Fibroblast of lung (primary cell): ENCODE results near the gene NR0B2. TPM values are rescaled to one million over a fixed set of nuclear protein-coding genes. Genes with fewer than 3 reads are reported as not detected.
"Not testable (repeated sequence)": the region's sequence is repeated elsewhere in the genome, so short reads cannot be mapped to it uniquely, and the experiment has no call there.

Experiments
- DNase-seq, 2 donors: peaks; one replicate each; pipeline versions ENCODE4 v3.0.0 to v3.0.0-alpha.2; 2010; ENCODE audit warnings: low read depth in 2 of 2
- H2AFZ ChIP-seq: 2 replicates; pipeline ENCODE4 v1.5.1; 2012; ENCODE audit warnings: low read length, control low read depth, inconsistent platforms
- H3K27ac ChIP-seq: 2 replicates; pipeline ENCODE4 v1.5.1; 2011; ENCODE audit warnings: low read length, control low read depth; ENCODE audit not compliant: insufficient read depth
- H3K27me3 ChIP-seq: 2 replicates; pipeline ENCODE4 v1.5.1; 2011; ENCODE audit warnings: mild to moderate bottlenecking, low read length; ENCODE audit not compliant: control insufficient read depth, insufficient read depth
- H3K36me3 ChIP-seq: 2 replicates; pipeline ENCODE4 v1.5.1; 2011; ENCODE audit warnings: low read length; ENCODE audit not compliant: control insufficient read depth, insufficient read depth
- H3K4me1 ChIP-seq: 2 replicates; pipeline ENCODE4 v1.5.1; 2011; ENCODE audit warnings: low read length; ENCODE audit not compliant: control insufficient read depth, insufficient read depth; ENCODE audit errors: extremely low read depth
- H3K4me2 ChIP-seq: 2 replicates; pipeline ENCODE4 v1.5.1; 2011; ENCODE audit warnings: low read length, control low read depth; ENCODE audit not compliant: insufficient read depth; ENCODE audit errors: extremely low read depth
- H3K4me3 ChIP-seq, 4 experiments: fragments of 200-600 bp in 1 of 4; sonication (generic) in 1 of 4; replicated peaks in 1 of 4; 2 replicates each; pipeline ENCODE4 v1.5.1; 2011 to 2016; ENCODE audit warnings: low read length in 4 of 4, low read depth in 3 of 4, mild to moderate bottlenecking in 3 of 4, control low read depth in 2 of 4, inconsistent platforms in 1 of 4, mixed read lengths in 1 of 4; ENCODE audit not compliant: insufficient read depth in 1 of 4; ENCODE audit errors: control extremely low read depth in 1 of 4
- H3K79me2 ChIP-seq: 2 replicates; pipeline ENCODE4 v1.5.1; 2012; ENCODE audit warnings: mild to moderate bottlenecking, low read length, inconsistent platforms; ENCODE audit not compliant: control insufficient read depth, insufficient read depth
- H3K9ac ChIP-seq: 2 replicates; pipeline ENCODE4 v1.5.1; 2011; ENCODE audit warnings: mild to moderate bottlenecking, low read length, control low read depth; ENCODE audit not compliant: insufficient read depth
- H3K9me3 ChIP-seq: 2 replicates; pipeline ENCODE4 v1.5.1; 2012; ENCODE audit warnings: low read depth, low read length; ENCODE audit not compliant: control insufficient read depth, insufficient read depth
- H4K20me1 ChIP-seq: 2 replicates; pipeline ENCODE4 v1.5.1; 2011; ENCODE audit warnings: low read length; ENCODE audit not compliant: control insufficient read depth, insufficient read depth; ENCODE audit errors: extremely low read depth
- EZH2 ChIP-seq: IDR thresholded peaks from 2 replicates; pipeline ENCODE4 v1.5.1; 2012; ENCODE audit warnings: low read length, control low read depth, mild to moderate bottlenecking; ENCODE audit errors: missing control alignments
- polyA plus RNA-seq, 2 donors: library from polyadenylated mRNA; depleted of rRNA in 1 of 2; stranded (reverse) in 1 of 2; unstranded in 1 of 2; fragments of >200 nt; gene quantifications; 2 replicates each; pipeline ENCODE4 v1.2.1, GENCODE V29; 2011 to 2012; ENCODE audit warnings: missing spikeins in 1 of 2
- total RNA-seq: library from RNA; depleted of rRNA; stranded (reverse); fragments of >200 nt; gene quantifications from 2 replicates; pipeline ENCODE4 v1.2.1, GENCODE V29; 2014
- TF ChIP-seq, protein P1 (sequence below), 2 donors: IDR thresholded peaks in 1 of 2; conservative IDR thresholded peaks in 1 of 2; 1 replicate in 1 of 2; 2 replicates in 1 of 2; pipeline ENCODE4 v1.5.1; 2011 to 2012; ENCODE audit warnings: low read length in 2 of 2, control low read depth in 1 of 2, inconsistent platforms in 1 of 2, low read depth in 1 of 2, mild to moderate bottlenecking in 1 of 2

Gene NR0B2
- total and polyA plus RNA-seq, 2 donors (not counting 1 experiment from before 2014, with no cell fraction given), result not detected

DNA sequence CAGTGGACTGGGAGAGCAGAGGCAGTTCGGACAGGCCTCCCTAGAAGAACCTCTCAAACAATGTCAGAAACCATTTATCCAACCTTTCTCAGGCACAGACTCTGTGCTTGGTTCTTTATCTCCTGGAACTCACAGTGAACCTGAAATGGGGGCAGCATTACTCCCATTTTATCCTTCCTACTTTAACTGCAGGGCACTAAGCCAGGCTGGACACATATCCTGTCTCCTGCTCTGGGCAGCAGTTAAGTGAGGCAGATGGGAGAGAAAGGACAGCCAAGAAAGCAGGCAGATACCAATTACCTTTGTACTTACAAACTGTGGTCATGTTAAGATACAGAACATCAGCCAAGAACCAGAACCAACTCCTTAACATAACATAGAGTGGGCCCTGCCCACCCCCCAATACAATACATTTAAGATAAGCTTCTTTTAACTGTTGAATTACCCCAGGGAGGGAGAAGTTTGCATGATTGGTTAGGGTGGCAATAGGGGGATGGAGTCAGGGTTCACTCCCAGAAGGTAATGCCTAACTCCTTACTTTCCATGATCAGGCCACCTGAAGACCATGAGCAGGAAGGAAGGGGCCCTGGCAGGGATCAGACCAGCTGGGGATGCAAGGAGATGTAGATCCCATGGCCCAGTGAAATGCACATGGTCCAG lies 35.6 kb upstream of the NR0B2 start:
- Histone ChIP-seq H3K4me3 (no peak overlapping the region), H3K9me3 (no peaks in the 10 kb centered on the region), H3K27me3 (no peaks in the 10 kb centered on the region), H3K9ac (no peak overlapping the region), H4K20me1 (no peaks in the 10 kb centered on the region), H3K79me2 (no peaks in the 10 kb centered on the region), H3K4me1 (no peaks in the 10 kb centered on the region), H3K36me3 (peaks cover 8% of the 10 kb centered on the region), H3K27ac (no peak overlapping the region), H2AFZ (no peak overlapping the region), H3K4me2 (no peak overlapping the region)
- no peak for TF ChIP-seq EZH2
- TF ChIP-seq, protein P1, sequence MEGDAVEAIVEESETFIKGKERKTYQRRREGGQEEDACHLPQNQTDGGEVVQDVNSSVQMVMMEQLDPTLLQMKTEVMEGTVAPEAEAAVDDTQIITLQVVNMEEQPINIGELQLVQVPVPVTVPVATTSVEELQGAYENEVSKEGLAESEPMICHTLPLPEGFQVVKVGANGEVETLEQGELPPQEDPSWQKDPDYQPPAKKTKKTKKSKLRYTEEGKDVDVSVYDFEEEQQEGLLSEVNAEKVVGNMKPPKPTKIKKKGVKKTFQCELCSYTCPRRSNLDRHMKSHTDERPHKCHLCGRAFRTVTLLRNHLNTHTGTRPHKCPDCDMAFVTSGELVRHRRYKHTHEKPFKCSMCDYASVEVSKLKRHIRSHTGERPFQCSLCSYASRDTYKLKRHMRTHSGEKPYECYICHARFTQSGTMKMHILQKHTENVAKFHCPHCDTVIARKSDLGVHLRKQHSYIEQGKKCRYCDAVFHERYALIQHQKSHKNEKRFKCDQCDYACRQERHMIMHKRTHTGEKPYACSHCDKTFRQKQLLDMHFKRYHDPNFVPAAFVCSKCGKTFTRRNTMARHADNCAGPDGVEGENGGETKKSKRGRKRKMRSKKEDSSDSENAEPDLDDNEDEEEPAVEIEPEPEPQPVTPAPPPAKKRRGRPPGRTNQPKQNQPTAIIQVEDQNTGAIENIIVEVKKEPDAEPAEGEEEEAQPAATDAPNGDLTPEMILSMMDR (conservative IDR thresholded peaks at IDR 0.05 in 1 of 2, IDR thresholded peaks at IDR 0.05 in 1 of 2; ENCODE audit: low read depth in 1 of 2, low read length in 2 of 2), result no peak
- peak in 1 of 2 donors; percentile 17 for DNase-seq

DNA sequence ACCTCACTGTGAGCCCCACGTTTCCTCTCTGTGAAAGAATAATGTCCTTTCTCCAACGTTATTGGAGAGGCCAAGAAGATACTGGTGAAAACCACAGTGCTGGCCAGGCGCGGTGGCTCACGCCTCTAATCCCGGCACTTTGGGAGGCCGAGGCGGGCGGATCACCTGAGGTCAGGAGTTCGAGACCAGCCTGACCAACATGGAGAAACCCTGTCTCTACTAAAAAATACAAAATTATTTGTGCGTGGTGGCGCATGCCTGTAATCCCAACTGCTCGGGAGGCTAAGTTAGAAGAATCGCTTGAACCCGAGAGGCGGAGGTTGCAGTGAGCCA lies 34.9 kb upstream of the NR0B2 start:
- H3K27ac ChIP-seq, H3K4me3 ChIP-seq, H3K36me3 ChIP-seq, H3K79me2 ChIP-seq, DNase-seq, H4K20me1 ChIP-seq, H2AFZ ChIP-seq, H3K4me1 ChIP-seq, H3K9ac ChIP-seq, H3K4me2 ChIP-seq, H3K9me3 ChIP-seq, H3K27me3 ChIP-seq: not testable (repeated sequence)

DNA sequence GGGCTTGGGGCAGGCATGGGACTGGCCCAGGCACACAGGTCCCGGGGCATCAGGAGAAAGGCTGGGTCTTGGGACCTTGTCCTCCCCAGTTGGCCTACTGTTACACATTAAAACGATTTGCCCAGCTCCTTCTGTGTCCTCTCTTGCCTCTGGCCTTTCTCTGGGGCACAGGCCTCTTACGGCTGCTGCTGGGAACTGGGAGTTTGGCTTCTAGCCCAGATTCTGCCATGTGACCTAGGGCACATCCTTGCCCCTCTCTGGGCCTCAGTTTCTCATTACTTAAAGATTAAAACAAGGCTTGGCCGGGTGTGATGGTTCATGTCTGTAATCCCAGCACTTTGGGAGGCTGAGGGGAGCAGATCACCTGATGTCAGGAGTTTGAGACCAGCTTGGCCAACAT lies 32.5 kb upstream of the NR0B2 start:
- TF ChIP-seq, protein P1 (conservative IDR thresholded peaks at IDR 0.05 in 1 of 2, IDR thresholded peaks at IDR 0.05 in 1 of 2; ENCODE audit: low read depth in 1 of 2, low read length in 2 of 2), result no peak
- TF ChIP-seq EZH2, result no peak
- no peak overlapping the region for H3K4me2 ChIP-seq
- no peak overlapping the region for H3K27ac ChIP-seq
- H3K9ac ChIP-seq, result no peak overlapping the region
- H3K4me1 ChIP-seq, result no peaks in the 10 kb centered on the region
- no peaks in the 10 kb centered on the region for H3K9me3 ChIP-seq
- H3K27me3 ChIP-seq, result no peaks in the 10 kb centered on the region
- H2AFZ ChIP-seq, result no peak overlapping the region
- no peaks in the 10 kb centered on the region for H4K20me1 ChIP-seq
- DNase-seq, result no peak
- peaks cover 18% of the 10 kb centered on the region for H3K36me3 ChIP-seq
- no peaks in the 10 kb centered on the region for H3K79me2 ChIP-seq
- H3K4me3 ChIP-seq, result no peak overlapping the region
